Hepatocyte (in vitro differentiated cells): Measurements from ENCODE around the gene MOGAT1. TPM values are rescaled to one million over a fixed set of nuclear protein-coding genes. Genes with fewer than 3 reads are reported as not detected.

ENCODE experiments used
- DNase-seq: peaks from one replicate; pipeline ENCODE4 v3.0.0-alpha.2; 2016; ENCODE audit warnings: low spot score
- H2AFZ ChIP-seq: fragments of 200-600 bp; sonication (generic); 2 replicates; pipeline ENCODE4 v1.6.0; 2016; ENCODE audit warnings: antibody characterized with exemption, mild to moderate bottlenecking
- H3K27ac ChIP-seq: fragments of 200-600 bp; sonication (generic); 2 replicates; pipeline ENCODE4 v1.5.1; 2016; ENCODE audit warnings: mild to moderate bottlenecking
- H3K27me3 ChIP-seq: fragments of 200-600 bp; sonication (generic); 2 replicates; pipeline ENCODE4 v1.6.1; 2016
- H3K36me3 ChIP-seq: fragments of 200-600 bp; sonication (generic); replicated peaks from 2 replicates; pipeline ENCODE4 v1.5.1; 2016; ENCODE audit warnings: low read depth; ENCODE audit not compliant: insufficient read depth
- H3K4me1 ChIP-seq: fragments of 200-600 bp; sonication (generic); 2 replicates; pipeline ENCODE4 v1.5.1; 2016; ENCODE audit warnings: mild to moderate bottlenecking, moderate library complexity; ENCODE audit not compliant: insufficient read depth
- H3K4me2 ChIP-seq: fragments of 200-600 bp; sonication (generic); 2 replicates; pipeline ENCODE4 v1.6.0; 2016
- H3K4me3 ChIP-seq: fragments of 200-600 bp; sonication (generic); 2 replicates; pipeline ENCODE4 v1.5.1; 2016; ENCODE audit warnings: mild to moderate bottlenecking
- H3K79me2 ChIP-seq: fragments of 200-600 bp; sonication (generic); 2 replicates; pipeline ENCODE4 v1.6.0; 2017; ENCODE audit warnings: mild to moderate bottlenecking
- H3K9me2 ChIP-seq: fragments of 200-600 bp; sonication (generic); replicated peaks from 2 replicates; pipeline ENCODE4 v1.6.0; 2017; ENCODE audit warnings: mild to moderate bottlenecking; ENCODE audit not compliant: insufficient read depth
- H3K9me3 ChIP-seq: fragments of 200-600 bp; sonication (generic); 2 replicates; pipeline ENCODE4 v1.5.1; 2016; ENCODE audit warnings: low read depth, mild to moderate bottlenecking
- H4K20me1 ChIP-seq: fragments of 200-600 bp; sonication (generic); 2 replicates; pipeline ENCODE4 v1.6.0; 2016; ENCODE audit warnings: mild to moderate bottlenecking; ENCODE audit not compliant: insufficient read depth, poor library complexity, severe bottlenecking
- CTCF ChIP-seq: fragments of 200-600 bp; sonication (generic); IDR thresholded peaks from 2 replicates; pipeline ENCODE4 v1.5.1; 2016; ENCODE audit warnings: antibody characterized with exemption, mild to moderate bottlenecking; ENCODE audit not compliant: poor library complexity
- EZH2 ChIP-seq: fragments of 200-600 bp; sonication (generic); IDR thresholded peaks from 2 replicates; pipeline ENCODE4 v1.6.1; 2016; ENCODE audit warnings: antibody characterized with exemption, mild to moderate bottlenecking, borderline replicate concordance
- EZH2phosphoT487 ChIP-seq: fragments of 200-600 bp; sonication (generic); IDR thresholded peaks from one replicate; pipeline ENCODE4 v1.6.1; 2018; ENCODE audit warnings: antibody characterized with exemption, mild to moderate bottlenecking, low read depth, moderate library complexity; ENCODE audit not compliant: unreplicated experiment, severe bottlenecking
- WGBS: methylation state at CpG from one replicate; pipeline ENCODE4 v1.1.6; 2016; ENCODE audit warnings: low lambda C conversion rate; ENCODE audit errors: missing lambda C conversion rate; 5-methylcytosine and 5-hydroxymethylcytosine counted together
- polyA plus RNA-seq: library from polyadenylated mRNA; unstranded; fragments of >200 nt; fragmentation: Nextera tagmentation; extraction: Ambion mirVana; gene quantifications from 2 replicates; pipeline ENCODE4 v1.2.1, GENCODE V29; 2016
- total RNA-seq: library from RNA; depleted of rRNA; stranded (reverse); fragments of >200 nt; gene quantifications from 2 replicates; pipeline ENCODE4 v1.2.3, GENCODE V29; 2014

MOGAT1 gene
- total and polyA plus RNA-seq, 2 experiments from 2014 or later: not detected

- TF ChIP-seq EZH2 (no peak), CTCF (no peak), EZH2phosphoT487 (no peak)
- Histone ChIP-seq H3K9me2 (no peaks in the 10 kb centered on the region), H3K36me3 (no peaks in the 10 kb centered on the region), H3K4me3 (no peak overlapping the region), H3K9me3 (no peaks in the 10 kb centered on the region), H2AFZ (no peak overlapping the region), H4K20me1 (no peaks in the 10 kb centered on the region), H3K79me2 (no peaks in the 10 kb centered on the region), H3K4me1 (no peaks in the 10 kb centered on the region), H3K4me2 (no peak overlapping the region), H3K27ac (no peak overlapping the region), H3K27me3 (peaks cover 4% of the 10 kb centered on the region)
- DNase-seq: no peak
- WGBS: 91% methylated on average over 3 of the region's 3 CpGs
Measured at GRCh38 chr2:222683805-222684204, 12.3 kb downstream of the MOGAT1 start.

- TF ChIP-seq CTCF (no peak), EZH2 (no peak), EZH2phosphoT487 (no peak)
- no peak overlapping the region for H3K4me2 ChIP-seq
- no peak overlapping the region for H2AFZ ChIP-seq
- no peaks in the 10 kb centered on the region for H3K9me2 ChIP-seq
- no peak for DNase-seq
- no peaks in the 10 kb centered on the region for H4K20me1 ChIP-seq
- H3K36me3 ChIP-seq: no peaks in the 10 kb centered on the region
- no peaks in the 10 kb centered on the region for H3K79me2 ChIP-seq
- H3K9me3 ChIP-seq: no peaks in the 10 kb centered on the region
- 86% methylated on average over 5 of the region's 5 CpGs for WGBS
- no peak overlapping the region for H3K27ac ChIP-seq
- no peaks in the 10 kb centered on the region for H3K4me1 ChIP-seq
- H3K27me3 ChIP-seq: no peaks in the 10 kb centered on the region
- H3K4me3 ChIP-seq: no peak overlapping the region
Measured at GRCh38 chr2:222686086-222686750, 14.8 kb downstream of the MOGAT1 start.

- no peaks in the 10 kb centered on the region for H3K4me1 ChIP-seq
- no peaks in the 10 kb centered on the region for H3K9me3 ChIP-seq
- no peaks in the 10 kb centered on the region for H3K79me2 ChIP-seq
- DNase-seq: no peak
- whole genome bisulfite sequencing: 49% methylated on average over 2 of the region's 2 CpGs
- H3K27ac ChIP-seq: no peak overlapping the region
- H3K27me3 ChIP-seq: no peaks in the 10 kb centered on the region
- H3K36me3 ChIP-seq: no peaks in the 10 kb centered on the region
- H3K4me2 ChIP-seq: no peak overlapping the region
- H2AFZ ChIP-seq: no peak overlapping the region
- no peaks in the 10 kb centered on the region for H3K9me2 ChIP-seq
- TF ChIP-seq CTCF: no peak
- no peak for TF ChIP-seq EZH2phosphoT487
- TF ChIP-seq EZH2: no peak
- no peaks in the 10 kb centered on the region for H4K20me1 ChIP-seq
- no peak overlapping the region for H3K4me3 ChIP-seq
Measured at GRCh38 chr2:222688917-222689316, 17.5 kb downstream of the MOGAT1 start.
